ENCODE results near the gene WFIKKN1.

GRCh38 chr16:629185-629832 lies 1.5 kb upstream of the WFIKKN1 start:
- TF ChIP-seq POLR2A (IDR thresholded peaks at IDR 0.05; ENCODE audit: low read depth, low read length) (no peak), TAF1 (IDR thresholded peaks at IDR 0.05; ENCODE audit: borderline replicate concordance, low read depth, low read length) (no peak)
